Measurements from ENCODE around the gene UBE3B. TPM values are rescaled to one million over a fixed set of nuclear protein-coding genes. Genes with fewer than 3 reads are reported as not detected.

The UBE3B gene
- polyA plus RNA-seq, 3 donors = 14.4 to 25.9 (median 18.2) TPM

DNA sequence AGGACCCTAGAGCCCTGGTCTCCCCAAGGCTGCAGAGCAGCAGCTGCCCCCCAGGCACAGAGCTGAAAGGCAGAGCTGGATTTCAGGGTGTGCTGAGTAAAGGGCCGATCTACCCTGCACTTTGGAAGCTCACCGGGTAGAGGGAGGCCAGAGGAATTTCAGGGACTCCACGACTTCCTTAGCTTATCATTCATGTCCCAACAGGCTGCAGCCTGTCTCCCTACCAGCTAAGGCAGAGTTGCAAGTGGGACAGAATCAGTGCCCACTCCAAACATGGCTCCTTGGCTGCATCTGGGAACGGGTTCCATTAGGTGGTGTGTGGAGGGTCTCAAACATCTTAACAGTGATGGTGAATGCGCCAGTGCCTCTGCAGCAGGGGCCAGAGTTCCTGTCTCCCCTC, 68.4 kb downstream of the UBE3B start:
- H3K36me3 ChIP-seq (replicated peaks in 1 of 2; ENCODE audit: control insufficient read depth in 1 of 2, insufficient read depth in 2 of 2, low read length in 2 of 2) = no peaks in the 10 kb centered on the region
- no peak overlapping the region for H3K4me3 ChIP-seq (replicated peaks in 1 of 3; ENCODE audit: low read depth in 2 of 3, low read length in 3 of 3)
- H2AFZ ChIP-seq (ENCODE audit: insufficient read depth, low read depth, low read length, poor library complexity, severe bottlenecking) = no peak overlapping the region
- no peak overlapping the region for H3K4me2 ChIP-seq (replicated peaks; ENCODE audit: extremely low read depth, low read length, poor library complexity, severe bottlenecking)
- no peaks in the 10 kb centered on the region for H3K9me3 ChIP-seq (replicated peaks in 1 of 2; ENCODE audit: control insufficient read depth in 1 of 2, insufficient read depth in 1 of 2, low read length in 2 of 2)
- H3K27ac ChIP-seq (ENCODE audit: low read depth in 1 of 2, low read length in 2 of 2) = no peak overlapping the region
- Mint-ChIP-seq H3K27me3 (ENCODE audit: low read depth in 3 of 3) (peaks cover 7 to 17% (median 16%) of the 10 kb centered on the region in 3 donors), H3K4me3 (no peak overlapping the region), H3K4me1 (peaks cover 6% of the 10 kb centered on the region), H3K27ac (no peak overlapping the region), H3K36me3 (no peaks in the 10 kb centered on the region), H3K9me3 (no peaks in the 10 kb centered on the region)
- peak overlapping the region; percentile 8 for H3K9ac ChIP-seq (ENCODE audit: insufficient read depth, low read length, poor library complexity, severe bottlenecking)
- H3K27me3 ChIP-seq (ENCODE audit: control insufficient read depth in 2 of 2, insufficient read depth in 2 of 2, low read length in 2 of 2) = peaks cover 0 to 6% of the 10 kb centered on the region in 2 donors
- WGBS (ENCODE audit: insufficient coverage) = no CpG with 5 or more reads among the region's 5 CpGs
- no peaks in the 10 kb centered on the region for H3K79me2 ChIP-seq (ENCODE audit: insufficient read depth, low read length)
- intact Hi-C loops (cut with micrococcal nuclease) = no loop called here
- no peaks in the 10 kb centered on the region for H3K4me1 ChIP-seq (ENCODE audit: control insufficient read depth in 1 of 2, insufficient read depth in 2 of 2, low read length in 2 of 2)
- TF ChIP-seq, protein P1, sequence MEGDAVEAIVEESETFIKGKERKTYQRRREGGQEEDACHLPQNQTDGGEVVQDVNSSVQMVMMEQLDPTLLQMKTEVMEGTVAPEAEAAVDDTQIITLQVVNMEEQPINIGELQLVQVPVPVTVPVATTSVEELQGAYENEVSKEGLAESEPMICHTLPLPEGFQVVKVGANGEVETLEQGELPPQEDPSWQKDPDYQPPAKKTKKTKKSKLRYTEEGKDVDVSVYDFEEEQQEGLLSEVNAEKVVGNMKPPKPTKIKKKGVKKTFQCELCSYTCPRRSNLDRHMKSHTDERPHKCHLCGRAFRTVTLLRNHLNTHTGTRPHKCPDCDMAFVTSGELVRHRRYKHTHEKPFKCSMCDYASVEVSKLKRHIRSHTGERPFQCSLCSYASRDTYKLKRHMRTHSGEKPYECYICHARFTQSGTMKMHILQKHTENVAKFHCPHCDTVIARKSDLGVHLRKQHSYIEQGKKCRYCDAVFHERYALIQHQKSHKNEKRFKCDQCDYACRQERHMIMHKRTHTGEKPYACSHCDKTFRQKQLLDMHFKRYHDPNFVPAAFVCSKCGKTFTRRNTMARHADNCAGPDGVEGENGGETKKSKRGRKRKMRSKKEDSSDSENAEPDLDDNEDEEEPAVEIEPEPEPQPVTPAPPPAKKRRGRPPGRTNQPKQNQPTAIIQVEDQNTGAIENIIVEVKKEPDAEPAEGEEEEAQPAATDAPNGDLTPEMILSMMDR (IDR thresholded peaks at IDR 0.05) = no peak
- DNase-seq = no peak
- H4K20me1 ChIP-seq (ENCODE audit: insufficient read depth, low read length) = no peaks in the 10 kb centered on the region

DNA sequence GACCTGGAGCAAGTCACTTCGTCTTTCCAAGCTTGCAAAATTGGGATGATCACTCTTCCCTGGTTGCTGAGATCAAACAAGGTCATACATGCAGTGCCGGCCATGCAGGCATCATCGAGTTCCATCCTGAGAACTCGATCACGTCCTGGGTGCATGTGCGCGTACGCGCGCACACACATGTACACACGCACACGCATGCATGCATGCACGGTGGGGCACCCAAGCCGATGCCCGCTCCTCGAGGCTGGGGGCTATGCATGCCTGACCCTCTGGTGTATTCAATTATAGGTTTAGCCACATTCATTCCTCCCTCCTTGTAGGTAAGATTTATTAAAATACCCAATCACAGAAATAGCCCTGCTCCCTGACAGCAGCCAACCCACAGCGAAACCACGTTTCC, 69.9 kb downstream of the UBE3B start:
- H3K9me3 Mint-ChIP-seq = no peaks in the 10 kb centered on the region
- peaks cover 6% of the 10 kb centered on the region for H3K4me1 Mint-ChIP-seq
- peaks cover 0 to 6% of the 10 kb centered on the region in 2 donors for H3K27me3 ChIP-seq (ENCODE audit: control insufficient read depth in 2 of 2, insufficient read depth in 2 of 2, low read length in 2 of 2)
- H3K4me3 ChIP-seq (replicated peaks in 1 of 3; ENCODE audit: low read depth in 2 of 3, low read length in 3 of 3) = no peak overlapping the region
- no peak overlapping the region for H2AFZ ChIP-seq (ENCODE audit: insufficient read depth, low read depth, low read length, poor library complexity, severe bottlenecking)
- H3K4me2 ChIP-seq (replicated peaks; ENCODE audit: extremely low read depth, low read length, poor library complexity, severe bottlenecking) = no peak overlapping the region
- WGBS (ENCODE audit: insufficient coverage) = 86% methylated on average over 12 of the region's 18 CpGs
- H3K4me3 Mint-ChIP-seq = no peak overlapping the region
- no peak overlapping the region for H3K9ac ChIP-seq (ENCODE audit: insufficient read depth, low read length, poor library complexity, severe bottlenecking)
- no peaks in the 10 kb centered on the region for H3K9me3 ChIP-seq (replicated peaks in 1 of 2; ENCODE audit: control insufficient read depth in 1 of 2, insufficient read depth in 1 of 2, low read length in 2 of 2)
- H3K36me3 ChIP-seq (replicated peaks in 1 of 2; ENCODE audit: control insufficient read depth in 1 of 2, insufficient read depth in 2 of 2, low read length in 2 of 2) = no peaks in the 10 kb centered on the region
- H3K36me3 Mint-ChIP-seq = no peaks in the 10 kb centered on the region
- TF ChIP-seq, protein P1 (IDR thresholded peaks at IDR 0.05) = no peak
- intact Hi-C loops (cut with micrococcal nuclease) = no loop called here
- no peak for DNase-seq
- H3K79me2 ChIP-seq (ENCODE audit: insufficient read depth, low read length) = no peaks in the 10 kb centered on the region
- H3K27ac Mint-ChIP-seq = no peak overlapping the region
- no peaks in the 10 kb centered on the region for H3K4me1 ChIP-seq (ENCODE audit: control insufficient read depth in 1 of 2, insufficient read depth in 2 of 2, low read length in 2 of 2)
- H3K27me3 Mint-ChIP-seq (ENCODE audit: low read depth in 3 of 3) = peaks cover 7 to 19% (median 16%) of the 10 kb centered on the region in 3 donors
- no peaks in the 10 kb centered on the region for H4K20me1 ChIP-seq (ENCODE audit: insufficient read depth, low read length)
- no peak overlapping the region for H3K27ac ChIP-seq (ENCODE audit: low read depth in 1 of 2, low read length in 2 of 2)

All from CD14-positive monocyte (primary cell).